GM12878 (cell line): ENCODE results near the gene RTCA.
"Not testable (repeated sequence)": the region's sequence is repeated elsewhere in the genome, so short reads cannot be mapped to it uniquely, and the experiment has no call there.

Experiments used
- ATF2 ChIP-seq: IDR thresholded peaks from 2 replicates; pipeline ENCODE4 v1.6.1; 2012; ENCODE audit warnings: low read length, inconsistent platforms
- BCL3 ChIP-seq: IDR thresholded peaks from 2 replicates; pipeline ENCODE4 v1.6.1; 2011; ENCODE audit warnings: borderline replicate concordance, low read depth, mild to moderate bottlenecking, moderate library complexity, low read length; ENCODE audit not compliant: insufficient read depth, poor library complexity, severe bottlenecking
- CHD4 ChIP-seq: fragments of 200-600 bp; sonication (generic); IDR thresholded peaks from 2 replicates; pipeline ENCODE4 v1.6.1; 2016; ENCODE audit warnings: mild to moderate bottlenecking
- CTCF ChIP-seq, 3 experiments: IDR thresholded peaks in 2 of 3; conservative IDR thresholded peaks in 1 of 3; 2 replicates each; pipeline ENCODE4 v1.5.1; 2011; ENCODE audit warnings: low read depth in 3 of 3, low read length in 3 of 3, mild to moderate bottlenecking in 3 of 3, control low read depth in 2 of 3, moderate library complexity in 2 of 3, inconsistent platforms in 1 of 3, mixed read lengths in 1 of 3; ENCODE audit not compliant: control insufficient read depth in 2 of 3, insufficient read depth in 1 of 3; ENCODE audit errors: extremely low read depth in 1 of 3
- ELK1 ChIP-seq: IDR thresholded peaks from 2 replicates; pipeline ENCODE4 v1.6.1; 2012; ENCODE audit warnings: low read depth, low read length, improper control_type of control experiment
- EP300 ChIP-seq, 2 experiments: fragments of 150-350 bp in 1 of 2; IDR thresholded peaks; 2 replicates each; pipeline ENCODE4 v1.6.1; 2011 to 2012; ENCODE audit warnings: low read depth in 2 of 2, low read length in 2 of 2, borderline replicate concordance in 1 of 2, improper control_type of control experiment in 1 of 2, inconsistent platforms in 1 of 2; ENCODE audit not compliant: control insufficient read depth in 1 of 2
- JUND ChIP-seq: IDR thresholded peaks from 2 replicates; pipeline ENCODE4 v1.6.1; 2012; ENCODE audit warnings: low read depth, mild to moderate bottlenecking, low read length, improper control_type of control experiment, moderate library complexity
- MTA2 ChIP-seq: fragments of 450-650 bp; IDR thresholded peaks from 2 replicates; pipeline ENCODE4 v1.6.1; 2016; ENCODE audit warnings: low read depth, mild to moderate bottlenecking, moderate library complexity
- POLR2A ChIP-seq: IDR thresholded peaks from 2 replicates; pipeline ENCODE4 v1.6.1; 2011; ENCODE audit warnings: low read depth, mild to moderate bottlenecking, low read length
- REST ChIP-seq: IDR thresholded peaks from 2 replicates; pipeline ENCODE4 v1.6.1; 2012; ENCODE audit warnings: mild to moderate bottlenecking, low read depth, low read length
- RFX5 ChIP-seq: IDR thresholded peaks from 2 replicates; pipeline ENCODE4 v1.6.1; 2011; ENCODE audit warnings: low read depth, low read length, improper control_type of control experiment
- TAF1 ChIP-seq: IDR thresholded peaks from 2 replicates; pipeline ENCODE4 v1.6.1; 2011; ENCODE audit warnings: mild to moderate bottlenecking, low read depth, low read length, borderline replicate concordance
- TBL1XR1 ChIP-seq: IDR thresholded peaks from 2 replicates; pipeline ENCODE4 v1.6.1; 2012; ENCODE audit warnings: low read depth, low read length, improper control_type of control experiment

DNA sequence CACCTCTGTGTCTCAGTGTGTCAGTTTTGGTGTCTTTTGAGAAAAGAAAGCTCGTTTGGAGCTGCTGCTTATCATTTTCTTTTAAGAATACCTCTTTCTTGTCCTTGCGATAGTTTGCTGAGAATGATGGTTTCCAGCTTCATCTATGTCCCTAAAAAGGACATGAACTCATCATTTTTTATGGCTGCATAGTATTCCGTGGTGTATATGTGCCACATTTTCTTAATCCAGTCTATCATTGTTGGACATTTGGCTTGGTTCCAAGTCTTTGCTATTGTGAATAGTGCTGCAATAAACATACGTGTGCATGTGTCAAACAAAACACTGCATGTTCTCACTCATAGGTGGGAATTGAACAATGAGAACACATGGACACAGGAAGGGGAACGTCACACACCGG is 73.7 kb downstream of the RTCA start:
- not testable (repeated sequence) for TF ChIP-seq CHD4; REST; EP300 (IDR thresholded peaks at IDR 0.05; ENCODE audit: borderline replicate concordance in 1 of 2, control insufficient read depth in 1 of 2, low read depth in 2 of 2, low read length in 2 of 2); ELK1; CTCF (IDR thresholded peaks at IDR 0.05 in 2 of 3, conservative IDR thresholded peaks at IDR 0.05 in 1 of 3; ENCODE audit: control insufficient read depth in 2 of 3, extremely low read depth in 1 of 3, insufficient read depth in 1 of 3, low read depth in 3 of 3, low read length in 3 of 3); JUND; MTA2; POLR2A; RFX5; TAF1; TBL1XR1; BCL3; ATF2
